Right lobe of liver (tissue), 4 donors: ENCODE measurements around the gene PDIA4.

Experiments used
- CTCF ChIP-seq, 4 donors: fragments of 200-600 bp in 3 of 4; fragments of 450-650 bp in 1 of 4; IDR thresholded peaks; one replicate each; pipeline versions ENCODE4 v1.5.1 to v1.8.0; 2016 to 2022; ENCODE audit warnings: antibody characterized with exemption in 4 of 4, mild to moderate bottlenecking in 2 of 4
- POLR2A ChIP-seq: fragments of 450-650 bp; IDR thresholded peaks from one replicate; pipeline ENCODE4 v1.6.1; 2017; ENCODE audit warnings: antibody characterized with exemption, mild to moderate bottlenecking
- donor health status: DM: no; HTN: no; CAD: no.
- donor health status: DM: no; HTN: no; CAD: no.
- donor health status: DM: no; HTN: yes; CAD: no.

GRCh38 chr7:149046416-149046815 is 18.1 kb upstream of the PDIA4 start:
- TF ChIP-seq CTCF (IDR thresholded peaks at IDR 0.05) (no peak), POLR2A (no peak)
